ENCODE measurements around the gene RICTOR.
A peak's percentile ranks its signal among the peaks of the same experiment; 100 is the strongest.

Gene RICTOR

GRCh38 chr5:39092581-39093351, 18.6 kb upstream of the RICTOR start:
- no peak for DNase-seq

GRCh38 chr5:39091940-39092580, 17.9 kb upstream of the RICTOR start:
- no peak for DNase-seq

- no peak for DNase-seq
These were observed 9.8 kb upstream of the RICTOR start for GRCh38 chr5:39083968-39084367.

GRCh38 chr5:39082995-39083394, 8.8 kb upstream of the RICTOR start:
- DNase-seq: no peak

GRCh38 chr5:39080597-39081204, 6.5 kb upstream of the RICTOR start:
- peak in 8 of 14 donors; percentile 3 to 41 (median 24) for DNase-seq

GRCh38 chr5:39080168-39080567, 6.0 kb upstream of the RICTOR start:
- no peak for DNase-seq

GRCh38 chr5:39079147-39079546, 4.9 kb upstream of the RICTOR start:
- no peak for DNase-seq

GRCh38 chr5:39076757-39077728, 2.8 kb upstream of the RICTOR start:
- DNase-seq: no peak

GRCh38 chr5:39076101-39076756, 2.0 kb upstream of the RICTOR start:
- DNase-seq: no peak

GRCh38 chr5:39073767-39074016, 507 bp downstream of the RICTOR start:
- peak in 3 of 14 donors; percentile 75 to 85 (median 83) for DNase-seq

GRCh38 chr5:39072925-39073766, 1.1 kb downstream of the RICTOR start:
- peak in 13 of 14 donors; percentile 48 to 83 (median 70) for DNase-seq

GRCh38 chr5:39068099-39068498, 6.1 kb downstream of the RICTOR start:
- DNase-seq: no peak

GRCh38 chr5:39064450-39064849, 9.7 kb downstream of the RICTOR start:
- DNase-seq: no peak

- no peak for DNase-seq
These were observed 11.2 kb downstream of the RICTOR start for GRCh38 chr5:39063037-39063436.

GRCh38 chr5:39062530-39062929, 11.7 kb downstream of the RICTOR start:
- DNase-seq: no peak

GRCh38 chr5:39062104-39062503, 12.1 kb downstream of the RICTOR start:
- no peak for DNase-seq

GRCh38 chr5:39059064-39059463, 15.1 kb downstream of the RICTOR start:
- no peak for DNase-seq

- no peak for DNase-seq
These were observed 15.8 kb downstream of the RICTOR start for GRCh38 chr5:39058178-39058921.

GRCh38 chr5:39057734-39058133, 16.5 kb downstream of the RICTOR start:
- DNase-seq: no peak

- no peak for DNase-seq
These were observed 18.3 kb downstream of the RICTOR start for GRCh38 chr5:39055768-39056398.
